Measurements from ENCODE around the gene METTL22. TPM values are rescaled to one million over a fixed set of nuclear protein-coding genes. Genes with fewer than 3 reads are reported as not detected.

METTL22 gene
- total RNA-seq, 1 experiment from 2014 or later: 39.8 TPM

DNA sequence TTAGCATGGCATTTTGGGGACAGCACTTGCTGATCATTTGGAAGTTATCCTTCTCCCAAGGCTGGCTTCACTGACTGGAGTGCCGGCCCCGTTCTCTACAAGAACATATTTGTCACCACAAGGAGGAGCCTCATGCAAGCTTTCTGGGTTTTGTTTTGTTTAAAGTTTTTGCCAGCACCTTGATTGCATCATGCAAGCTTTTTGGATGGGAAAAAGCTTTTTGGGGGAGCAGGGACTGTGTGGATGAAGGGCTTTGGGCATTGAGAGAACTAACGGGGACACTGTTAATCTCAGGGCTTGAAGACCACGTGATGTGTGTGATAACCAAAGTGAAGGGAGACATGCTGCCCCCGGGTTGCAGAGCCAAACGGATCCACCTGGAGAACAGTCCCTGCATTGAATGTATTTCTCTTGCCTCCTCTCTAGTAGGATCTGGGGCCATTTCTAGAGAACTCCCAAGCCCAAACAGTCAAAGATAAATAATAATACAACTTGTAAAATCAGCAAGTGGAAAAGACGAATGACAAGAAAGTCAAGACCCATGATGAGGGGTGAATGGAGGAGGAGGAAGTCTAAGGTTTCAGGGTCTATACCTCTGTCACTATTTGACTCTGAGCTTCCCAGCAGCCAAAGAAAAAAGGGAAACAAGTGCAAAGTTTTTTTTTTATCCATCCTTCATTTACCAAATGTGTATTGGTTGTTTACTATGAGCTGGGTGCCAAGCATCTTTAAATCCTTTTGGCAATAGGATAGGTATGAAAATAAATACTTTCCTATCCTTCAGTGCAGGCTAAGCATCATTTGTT, 48.4 kb upstream of the METTL22 start:
- Histone ChIP-seq H3K9me3 (no peaks in the 10 kb centered on the region), H3K4me1 (peaks cover 6% of the 10 kb centered on the region; the same call in 1 of the 2 replicates), H3K4me3 (ENCODE audit: low read depth, low read length) (no peak overlapping the region), H3K27me3 (replicated peaks; ENCODE audit: control insufficient read depth, insufficient read depth, low read length) (no peaks in the 10 kb centered on the region), H3K36me3 (ENCODE audit: control insufficient read depth, insufficient read depth, low read length) (no peaks in the 10 kb centered on the region)
- H3K36me3 Mint-ChIP-seq (ENCODE audit: insufficient read depth, unreplicated experiment): no peaks in the 10 kb centered on the region
- peak in 1 of 2 experiments; percentile 38 for DNase-seq
- no peaks in the 10 kb centered on the region for H3K9me3 Mint-ChIP-seq (ENCODE audit: unreplicated experiment)
- intact Hi-C loops (cut with micrococcal nuclease; ENCODE audit: unreplicated experiment): loop anchor here (1.0 to 5.0 kb wide), 3 partner anchors 42 to 224 kb away; partner anchors contain the start of genes PMM2 and TMEM186
- ChIA-PET CTCF (interaction anchor here (0.6 kb wide), 1 partner anchor 9 kb away, joined by 3 read pairs; no protein-coding TSS in a partner anchor), POLR2A (no interaction called here)
- H3K27ac Mint-ChIP-seq (ENCODE audit: unreplicated experiment): peak overlapping the region; percentile 64
- no peaks in the 10 kb centered on the region for H3K27me3 Mint-ChIP-seq (ENCODE audit: insufficient read depth, unreplicated experiment)
- no peaks in the 10 kb centered on the region for H3K4me1 Mint-ChIP-seq (ENCODE audit: low read depth, unreplicated experiment)
- BruUV-seq (replicated peaks): no TSS peak
- H3K4me3 Mint-ChIP-seq (ENCODE audit: unreplicated experiment): no peak overlapping the region
- TF ChIP-seq CTCF (IDR thresholded peaks at IDR 0.05; ENCODE audit: insufficient read depth in 1 of 2, low read depth in 1 of 2, low read length in 1 of 2, severe bottlenecking in 1 of 2, unreplicated experiment in 1 of 2): peak; percentile 43 to 51

- Histone ChIP-seq H3K4me3 (ENCODE audit: low read depth, low read length) (no peak overlapping the region), H3K36me3 (ENCODE audit: control insufficient read depth, insufficient read depth, low read length) (no peaks in the 10 kb centered on the region), H3K4me1 (peaks cover 6% of the 10 kb centered on the region; the same call in 1 of the 2 replicates), H3K9me3 (no peaks in the 10 kb centered on the region), H3K27me3 (replicated peaks; ENCODE audit: control insufficient read depth, insufficient read depth, low read length) (no peaks in the 10 kb centered on the region)
- H3K9me3 Mint-ChIP-seq (ENCODE audit: unreplicated experiment): no peaks in the 10 kb centered on the region
- intact Hi-C loops (cut with micrococcal nuclease; ENCODE audit: unreplicated experiment): no loop called here
- DNase-seq: no peak
- no TSS peak for BruUV-seq (replicated peaks)
- no peaks in the 10 kb centered on the region for H3K4me1 Mint-ChIP-seq (ENCODE audit: low read depth, unreplicated experiment)
- H3K27ac Mint-ChIP-seq (ENCODE audit: unreplicated experiment): no peak overlapping the region
- no peak for TF ChIP-seq CTCF (IDR thresholded peaks at IDR 0.05; ENCODE audit: insufficient read depth in 1 of 2, low read depth in 1 of 2, low read length in 1 of 2, severe bottlenecking in 1 of 2, unreplicated experiment in 1 of 2)
- no peak overlapping the region for H3K4me3 Mint-ChIP-seq (ENCODE audit: unreplicated experiment)
- H3K36me3 Mint-ChIP-seq (ENCODE audit: insufficient read depth, unreplicated experiment): no peaks in the 10 kb centered on the region
- H3K27me3 Mint-ChIP-seq (ENCODE audit: insufficient read depth, unreplicated experiment): no peaks in the 10 kb centered on the region
- CTCF ChIA-PET: no interaction called here
- POLR2A ChIA-PET: no interaction called here
Measured at GRCh38 chr16:8575399-8575798, 46.1 kb upstream of the METTL22 start.

- TF ChIP-seq CTCF (IDR thresholded peaks at IDR 0.05; ENCODE audit: insufficient read depth in 1 of 2, low read depth in 1 of 2, low read length in 1 of 2, severe bottlenecking in 1 of 2, unreplicated experiment in 1 of 2): no peak
- intact Hi-C loops (cut with micrococcal nuclease; ENCODE audit: unreplicated experiment): no loop called here
Measured at GRCh38 chr16:8576141-8577004, 45.1 kb upstream of the METTL22 start.

More at GRCh38 chr16:8576141-8577004, 45.1 kb upstream of the METTL22 start:
- H3K27ac Mint-ChIP-seq (ENCODE audit: unreplicated experiment): no peak overlapping the region
- ChIA-PET CTCF (interaction anchor here (0.6 to 0.8 kb wide), 2 partner anchors 78 to 1601 kb away, joined by 3 read pairs; no protein-coding TSS in a partner anchor), POLR2A (no interaction called here)
- H3K36me3 Mint-ChIP-seq (ENCODE audit: insufficient read depth, unreplicated experiment): no peaks in the 10 kb centered on the region
- no peaks in the 10 kb centered on the region for H3K9me3 Mint-ChIP-seq (ENCODE audit: unreplicated experiment)
- Histone ChIP-seq H3K27me3 (replicated peaks; ENCODE audit: control insufficient read depth, insufficient read depth, low read length) (no peaks in the 10 kb centered on the region), H3K9me3 (no peaks in the 10 kb centered on the region), H3K4me3 (ENCODE audit: low read depth, low read length) (no peak overlapping the region), H3K36me3 (ENCODE audit: control insufficient read depth, insufficient read depth, low read length) (no peaks in the 10 kb centered on the region), H3K4me1 (no peaks in the 10 kb centered on the region; the same call in 1 of the 2 replicates)
- H3K4me1 Mint-ChIP-seq (ENCODE audit: low read depth, unreplicated experiment): no peaks in the 10 kb centered on the region
- no peak overlapping the region for H3K4me3 Mint-ChIP-seq (ENCODE audit: unreplicated experiment)
- no TSS peak for BruUV-seq (replicated peaks)
- no peak for DNase-seq
- H3K27me3 Mint-ChIP-seq (ENCODE audit: insufficient read depth, unreplicated experiment): no peaks in the 10 kb centered on the region

Data from Caco-2 (cell line).